HepG2 (cell line): ENCODE results near the gene SNF8. TPM values are rescaled to one million over a fixed set of nuclear protein-coding genes. Genes with fewer than 3 reads are reported as not detected.

Experiments
- ARID2 ChIP-seq: sonication (generic); formaldehyde crosslinking; IDR thresholded peaks from 2 replicates; pipeline ENCODE4 v1.8.1; 2022; ENCODE audit warnings: mild to moderate bottlenecking, missing genetic modification reagents, borderline replicate concordance
- BCL3 ChIP-seq: sonication (generic); formaldehyde crosslinking; IDR thresholded peaks from 2 replicates; pipeline ENCODE4 v1.5.1; 2020; ENCODE audit warnings: mild to moderate bottlenecking, missing genetic modification reagents, moderate library complexity
- DPF2 ChIP-seq: sonication (generic); formaldehyde crosslinking; IDR thresholded peaks from 2 replicates; pipeline ENCODE4 v1.4.0; 2020; ENCODE audit warnings: mild to moderate bottlenecking, low read depth, missing genetic modification reagents, borderline replicate concordance
- HMG20A ChIP-seq: IDR thresholded peaks from 2 replicates; pipeline ENCODE4 v1.6.1; 2016; ENCODE audit warnings: borderline replicate concordance
- KDM4B ChIP-seq: sonication (generic); formaldehyde crosslinking; IDR thresholded peaks from 2 replicates; pipeline ENCODE4 v1.4.0; 2020; ENCODE audit warnings: missing genetic modification reagents
- MXI1 ChIP-seq: IDR thresholded peaks from 3 replicates; pipeline ENCODE4 v1.6.1; 2012; ENCODE audit warnings: low read depth, low read length, inconsistent platforms, borderline replicate concordance
- PPARG ChIP-seq: conservative IDR thresholded peaks from 2 replicates; pipeline ENCODE4 v1.6.1; 2016; ENCODE audit warnings: missing biosample characterization, missing genetic modification reagents
- SP2 ChIP-seq: sonication (generic); formaldehyde crosslinking; IDR thresholded peaks from 2 replicates; pipeline ENCODE4 v1.5.1; 2020; ENCODE audit warnings: mild to moderate bottlenecking, missing genetic modification reagents
- TAF15 ChIP-seq: fragments of 200-400 bp; formaldehyde crosslinking; IDR thresholded peaks from one replicate; pipeline ENCODE4 v1.6.1; 2018; ENCODE audit warnings: mild to moderate bottlenecking, low read depth, low read length; ENCODE audit not compliant: poor library complexity, severe bottlenecking
- ZBTB39 ChIP-seq: sonication (generic); formaldehyde crosslinking; IDR thresholded peaks from 2 replicates; pipeline ENCODE4 v1.5.0; 2020; ENCODE audit warnings: missing genetic modification reagents
- ZNF777 ChIP-seq: sonication (generic); formaldehyde crosslinking; IDR thresholded peaks from 2 replicates; pipeline ENCODE4 v1.4.0; 2020; ENCODE audit warnings: missing genetic modification reagents
- polyA plus RNA-seq, 8 experiments: library from polyadenylated mRNA; depleted of rRNA in 3 of 8; stranded (reverse) in 7 of 8; unstranded in 1 of 8; fragments of >200 nt; fragmentation: Illumina TruSeq in 4 of 8; extraction: Trizol in 4 of 8; gene quantifications; 2 replicates each; pipeline versions ENCODE4 v1.2.1 to v1.2.3, GENCODE V29; 2011 to 2016; ENCODE audit warnings: low read depth in 4 of 8, missing spikeins in 1 of 8, mixed read lengths in 1 of 8; ENCODE audit not compliant: insufficient read depth in 1 of 8
- total RNA-seq, 5 experiments: library from RNA; depleted of rRNA; stranded (reverse); fragments of >200 nt; fragmentation: Illumina TruSeq; extraction: Trizol; gene quantifications; 2 replicates each; pipeline ENCODE4 v1.2.3, GENCODE V29; 2016; ENCODE audit warnings: low read depth in 1 of 5
- TF ChIP-seq, protein P1 (sequence below): sonication (generic); formaldehyde crosslinking; IDR thresholded peaks from 2 replicates; pipeline ENCODE4 v1.8.0; 2023; ENCODE audit warnings: mild to moderate bottlenecking, missing genetic modification reagents
- TF ChIP-seq, protein P2 (sequence below), 2 experiments: sonication (generic) in 1 of 2; formaldehyde crosslinking in 1 of 2; IDR thresholded peaks; 2 replicates each; pipeline versions ENCODE4 v1.6.1 to v1.9.0; 2014 to 2022; ENCODE audit warnings: antibody characterized with exemption in 1 of 2, borderline replicate concordance in 1 of 2, inconsistent platforms in 1 of 2, low read depth in 1 of 2, missing genetic modification reagents in 1 of 2
- TF ChIP-seq, protein P3 (sequence below): sonication (generic); formaldehyde crosslinking; IDR thresholded peaks from 2 replicates; pipeline ENCODE4 v1.5.1; 2020; ENCODE audit warnings: missing genetic modification reagents, mild to moderate bottlenecking, borderline replicate concordance
- TF ChIP-seq, protein P4 (sequence below): IDR thresholded peaks from 2 replicates; pipeline ENCODE4 v1.6.1; 2016

Gene SNF8
- total and polyA plus RNA-seq, 2 of the 13 experiments (the other 11 are each of a cell fraction or from before 2014, with no cell fraction given): 114 to 153 TPM

- TF ChIP-seq, protein P1, sequence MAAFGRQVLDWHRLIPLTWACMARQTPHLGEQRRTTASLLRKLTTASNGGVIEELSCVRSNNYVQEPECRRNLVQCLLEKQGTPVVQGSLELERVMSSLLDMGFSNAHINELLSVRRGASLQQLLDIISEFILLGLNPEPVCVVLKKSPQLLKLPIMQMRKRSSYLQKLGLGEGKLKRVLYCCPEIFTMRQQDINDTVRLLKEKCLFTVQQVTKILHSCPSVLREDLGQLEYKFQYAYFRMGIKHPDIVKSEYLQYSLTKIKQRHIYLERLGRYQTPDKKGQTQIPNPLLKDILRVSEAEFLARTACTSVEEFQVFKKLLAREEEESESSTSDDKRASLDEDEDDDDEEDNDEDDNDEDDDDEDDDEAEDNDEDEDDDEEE (CRISPR knock-in tag): peak; percentile 78
- TF ChIP-seq MXI1: no peak
- peak; percentile 64 for TF ChIP-seq BCL3 (CRISPR knock-in tag)
- TF ChIP-seq ZBTB39: 0 out of 2 replicates have a peak, but pooled peaks have one; percentile 7
- TF ChIP-seq ARID2: peak; percentile 66; the same call in 1 of the 2 replicates
- TF ChIP-seq SP2 (CRISPR knock-in tag): no peak
- no peak for TF ChIP-seq DPF2 (CRISPR knock-in tag)
- TF ChIP-seq, protein P2, sequence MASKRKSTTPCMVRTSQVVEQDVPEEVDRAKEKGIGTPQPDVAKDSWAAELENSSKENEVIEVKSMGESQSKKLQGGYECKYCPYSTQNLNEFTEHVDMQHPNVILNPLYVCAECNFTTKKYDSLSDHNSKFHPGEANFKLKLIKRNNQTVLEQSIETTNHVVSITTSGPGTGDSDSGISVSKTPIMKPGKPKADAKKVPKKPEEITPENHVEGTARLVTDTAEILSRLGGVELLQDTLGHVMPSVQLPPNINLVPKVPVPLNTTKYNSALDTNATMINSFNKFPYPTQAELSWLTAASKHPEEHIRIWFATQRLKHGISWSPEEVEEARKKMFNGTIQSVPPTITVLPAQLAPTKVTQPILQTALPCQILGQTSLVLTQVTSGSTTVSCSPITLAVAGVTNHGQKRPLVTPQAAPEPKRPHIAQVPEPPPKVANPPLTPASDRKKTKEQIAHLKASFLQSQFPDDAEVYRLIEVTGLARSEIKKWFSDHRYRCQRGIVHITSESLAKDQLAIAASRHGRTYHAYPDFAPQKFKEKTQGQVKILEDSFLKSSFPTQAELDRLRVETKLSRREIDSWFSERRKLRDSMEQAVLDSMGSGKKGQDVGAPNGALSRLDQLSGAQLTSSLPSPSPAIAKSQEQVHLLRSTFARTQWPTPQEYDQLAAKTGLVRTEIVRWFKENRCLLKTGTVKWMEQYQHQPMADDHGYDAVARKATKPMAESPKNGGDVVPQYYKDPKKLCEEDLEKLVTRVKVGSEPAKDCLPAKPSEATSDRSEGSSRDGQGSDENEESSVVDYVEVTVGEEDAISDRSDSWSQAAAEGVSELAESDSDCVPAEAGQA (IDR thresholded peaks at IDR 0.05; ENCODE audit: low read depth): no peak
- TF ChIP-seq, protein P2 (CRISPR knock-in tag; IDR thresholded peaks at IDR 0.05; ENCODE audit: borderline replicate concordance): no peak
- no peak for TF ChIP-seq KDM4B (CRISPR knock-in tag)
- TF ChIP-seq HMG20A (CRISPR knock-in tag): no peak
- TF ChIP-seq, protein P3, sequence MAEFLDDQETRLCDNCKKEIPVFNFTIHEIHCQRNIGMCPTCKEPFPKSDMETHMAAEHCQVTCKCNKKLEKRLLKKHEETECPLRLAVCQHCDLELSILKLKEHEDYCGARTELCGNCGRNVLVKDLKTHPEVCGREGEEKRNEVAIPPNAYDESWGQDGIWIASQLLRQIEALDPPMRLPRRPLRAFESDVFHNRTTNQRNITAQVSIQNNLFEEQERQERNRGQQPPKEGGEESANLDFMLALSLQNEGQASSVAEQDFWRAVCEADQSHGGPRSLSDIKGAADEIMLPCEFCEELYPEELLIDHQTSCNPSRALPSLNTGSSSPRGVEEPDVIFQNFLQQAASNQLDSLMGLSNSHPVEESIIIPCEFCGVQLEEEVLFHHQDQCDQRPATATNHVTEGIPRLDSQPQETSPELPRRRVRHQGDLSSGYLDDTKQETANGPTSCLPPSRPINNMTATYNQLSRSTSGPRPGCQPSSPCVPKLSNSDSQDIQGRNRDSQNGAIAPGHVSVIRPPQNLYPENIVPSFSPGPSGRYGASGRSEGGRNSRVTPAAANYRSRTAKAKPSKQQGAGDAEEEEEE (CRISPR knock-in tag): 0 out of 2 replicates have a peak, but pooled peaks have one; percentile 66
- no peak for TF ChIP-seq PPARG
- TF ChIP-seq, protein P4, sequence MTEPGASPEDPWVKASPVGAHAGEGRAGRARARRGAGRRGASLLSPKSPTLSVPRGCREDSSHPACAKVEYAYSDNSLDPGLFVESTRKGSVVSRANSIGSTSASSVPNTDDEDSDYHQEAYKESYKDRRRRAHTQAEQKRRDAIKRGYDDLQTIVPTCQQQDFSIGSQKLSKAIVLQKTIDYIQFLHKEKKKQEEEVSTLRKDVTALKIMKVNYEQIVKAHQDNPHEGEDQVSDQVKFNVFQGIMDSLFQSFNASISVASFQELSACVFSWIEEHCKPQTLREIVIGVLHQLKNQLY (CRISPR knock-in tag): no peak; the same call in 1 of the 2 replicates
- TF ChIP-seq TAF15: no peak
- TF ChIP-seq ZNF777 (CRISPR knock-in tag): no peak
Measured at GRCh38 chr17:48892940-48893645, 51.5 kb downstream of the SNF8 start (continued).
